Tibial nerve (tissue), 4 donors: Measurements from ENCODE around the gene MAPK9.

Experiments used
- EP300 ChIP-seq, 2 donors: sonication (generic); formaldehyde crosslinking; IDR thresholded peaks; one replicate each; pipeline ENCODE4 v1.6.1; 2017; ENCODE audit warnings: antibody characterized with exemption in 2 of 2, mild to moderate bottlenecking in 1 of 2
- POLR2A ChIP-seq, 2 donors: fragments of 450-650 bp; IDR thresholded peaks; one replicate each; pipeline ENCODE4 v1.6.1; 2017; ENCODE audit warnings: antibody characterized with exemption in 2 of 2, mild to moderate bottlenecking in 2 of 2, moderate library complexity in 2 of 2
- TF ChIP-seq, protein P1 (sequence below), 5 experiments: fragments of 200-600 bp in 3 of 5; fragments of 450-650 bp in 2 of 5; sonication (generic) in 3 of 5; IDR thresholded peaks; one replicate each; pipeline ENCODE4 v1.5.1; 2016 to 2019; ENCODE audit warnings: antibody characterized with exemption in 5 of 5, mild to moderate bottlenecking in 3 of 5, moderate library complexity in 2 of 5

DNA sequence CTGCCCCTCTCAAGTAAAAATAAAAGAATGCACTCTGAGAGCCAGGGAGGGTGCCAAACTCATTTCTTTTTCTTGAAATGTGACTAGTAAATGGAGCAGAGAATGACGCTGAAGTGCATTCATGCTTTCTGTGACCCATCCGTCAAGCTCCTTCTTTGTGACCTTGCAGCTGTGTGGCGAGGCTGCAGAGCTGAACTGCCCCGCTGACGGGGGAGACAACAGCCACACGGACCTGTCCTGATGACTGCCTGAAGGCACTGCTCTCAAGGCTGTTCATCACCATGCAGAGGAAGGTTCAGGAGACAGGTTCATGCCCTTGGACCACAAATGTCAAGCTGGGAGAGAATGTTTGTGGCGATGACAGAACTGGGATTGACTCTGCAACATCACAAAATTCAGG lies 61.9 kb downstream of the MAPK9 start:
- no peak for TF ChIP-seq POLR2A (IDR thresholded peaks at IDR 0.05)
- TF ChIP-seq, protein P1, sequence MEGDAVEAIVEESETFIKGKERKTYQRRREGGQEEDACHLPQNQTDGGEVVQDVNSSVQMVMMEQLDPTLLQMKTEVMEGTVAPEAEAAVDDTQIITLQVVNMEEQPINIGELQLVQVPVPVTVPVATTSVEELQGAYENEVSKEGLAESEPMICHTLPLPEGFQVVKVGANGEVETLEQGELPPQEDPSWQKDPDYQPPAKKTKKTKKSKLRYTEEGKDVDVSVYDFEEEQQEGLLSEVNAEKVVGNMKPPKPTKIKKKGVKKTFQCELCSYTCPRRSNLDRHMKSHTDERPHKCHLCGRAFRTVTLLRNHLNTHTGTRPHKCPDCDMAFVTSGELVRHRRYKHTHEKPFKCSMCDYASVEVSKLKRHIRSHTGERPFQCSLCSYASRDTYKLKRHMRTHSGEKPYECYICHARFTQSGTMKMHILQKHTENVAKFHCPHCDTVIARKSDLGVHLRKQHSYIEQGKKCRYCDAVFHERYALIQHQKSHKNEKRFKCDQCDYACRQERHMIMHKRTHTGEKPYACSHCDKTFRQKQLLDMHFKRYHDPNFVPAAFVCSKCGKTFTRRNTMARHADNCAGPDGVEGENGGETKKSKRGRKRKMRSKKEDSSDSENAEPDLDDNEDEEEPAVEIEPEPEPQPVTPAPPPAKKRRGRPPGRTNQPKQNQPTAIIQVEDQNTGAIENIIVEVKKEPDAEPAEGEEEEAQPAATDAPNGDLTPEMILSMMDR (IDR thresholded peaks at IDR 0.05) = no peak
- TF ChIP-seq EP300 (IDR thresholded peaks at IDR 0.05) = no peak
